ENCODE results near the gene GALM. TPM values are rescaled to one million over a fixed set of nuclear protein-coding genes. Genes with fewer than 3 reads are reported as not detected.
"Not testable (repeated sequence)": the region's sequence is repeated elsewhere in the genome, so short reads cannot be mapped to it uniquely, and the experiment has no call there.

GALM gene
- total RNA-seq, 6 experiments from 2014 or later, result 6.5 to 10.1 (median 9.1) TPM

- DNase-seq, result no peak
- H3K4me3 Mint-ChIP-seq, result no peak overlapping the region
- H3K9me3 Mint-ChIP-seq, result peaks cover 4% of the 10 kb centered on the region; the same call in 1 of the 2 replicates
- H3K27me3 Mint-ChIP-seq (ENCODE audit: insufficient read depth), result peaks cover 6% of the 10 kb centered on the region
- TF ChIP-seq, protein P1, sequence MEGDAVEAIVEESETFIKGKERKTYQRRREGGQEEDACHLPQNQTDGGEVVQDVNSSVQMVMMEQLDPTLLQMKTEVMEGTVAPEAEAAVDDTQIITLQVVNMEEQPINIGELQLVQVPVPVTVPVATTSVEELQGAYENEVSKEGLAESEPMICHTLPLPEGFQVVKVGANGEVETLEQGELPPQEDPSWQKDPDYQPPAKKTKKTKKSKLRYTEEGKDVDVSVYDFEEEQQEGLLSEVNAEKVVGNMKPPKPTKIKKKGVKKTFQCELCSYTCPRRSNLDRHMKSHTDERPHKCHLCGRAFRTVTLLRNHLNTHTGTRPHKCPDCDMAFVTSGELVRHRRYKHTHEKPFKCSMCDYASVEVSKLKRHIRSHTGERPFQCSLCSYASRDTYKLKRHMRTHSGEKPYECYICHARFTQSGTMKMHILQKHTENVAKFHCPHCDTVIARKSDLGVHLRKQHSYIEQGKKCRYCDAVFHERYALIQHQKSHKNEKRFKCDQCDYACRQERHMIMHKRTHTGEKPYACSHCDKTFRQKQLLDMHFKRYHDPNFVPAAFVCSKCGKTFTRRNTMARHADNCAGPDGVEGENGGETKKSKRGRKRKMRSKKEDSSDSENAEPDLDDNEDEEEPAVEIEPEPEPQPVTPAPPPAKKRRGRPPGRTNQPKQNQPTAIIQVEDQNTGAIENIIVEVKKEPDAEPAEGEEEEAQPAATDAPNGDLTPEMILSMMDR (IDR thresholded peaks at IDR 0.05), result no peak
- peaks cover 13% of the 10 kb centered on the region for H3K36me3 Mint-ChIP-seq (ENCODE audit: low read depth)
- H3K4me1 Mint-ChIP-seq (ENCODE audit: low read depth), result peaks cover 9% of the 10 kb centered on the region; the same call in 1 of the 2 replicates
- H3K27ac Mint-ChIP-seq, result no peak overlapping the region
Measured at GRCh38 chr2:38709567-38710194, 43.8 kb downstream of the GALM start.

GRCh38 chr2:38711558-38711957 lies 45.6 kb downstream of the GALM start:
- peaks cover 4% of the 10 kb centered on the region; the same call in 1 of the 2 replicates for H3K9me3 Mint-ChIP-seq
- peaks cover 1% of the 10 kb centered on the region; the same call in 1 of the 2 replicates for H3K27me3 Mint-ChIP-seq (ENCODE audit: insufficient read depth)
- no peak for DNase-seq
- peaks cover 6% of the 10 kb centered on the region for H3K36me3 Mint-ChIP-seq (ENCODE audit: low read depth)
- H3K4me1 Mint-ChIP-seq (ENCODE audit: low read depth), result peaks cover 8% of the 10 kb centered on the region
- H3K27ac Mint-ChIP-seq, result no peak overlapping the region
- H3K4me3 Mint-ChIP-seq, result no peak overlapping the region
- TF ChIP-seq, protein P1 (IDR thresholded peaks at IDR 0.05), result no peak

GRCh38 chr2:38712413-38712812 lies 46.5 kb downstream of the GALM start:
- no peak for DNase-seq
- Mint-ChIP-seq H3K9me3 (peaks cover 4% of the 10 kb centered on the region; the same call in 1 of the 2 replicates), H3K4me3 (no peak overlapping the region), H3K27me3 (ENCODE audit: insufficient read depth) (peaks cover 1% of the 10 kb centered on the region), H3K4me1 (ENCODE audit: low read depth) (peaks cover 10% of the 10 kb centered on the region), H3K27ac (no peak overlapping the region), H3K36me3 (ENCODE audit: low read depth) (peaks cover 6% of the 10 kb centered on the region)
- TF ChIP-seq, protein P1 (IDR thresholded peaks at IDR 0.05), result no peak

DNA sequence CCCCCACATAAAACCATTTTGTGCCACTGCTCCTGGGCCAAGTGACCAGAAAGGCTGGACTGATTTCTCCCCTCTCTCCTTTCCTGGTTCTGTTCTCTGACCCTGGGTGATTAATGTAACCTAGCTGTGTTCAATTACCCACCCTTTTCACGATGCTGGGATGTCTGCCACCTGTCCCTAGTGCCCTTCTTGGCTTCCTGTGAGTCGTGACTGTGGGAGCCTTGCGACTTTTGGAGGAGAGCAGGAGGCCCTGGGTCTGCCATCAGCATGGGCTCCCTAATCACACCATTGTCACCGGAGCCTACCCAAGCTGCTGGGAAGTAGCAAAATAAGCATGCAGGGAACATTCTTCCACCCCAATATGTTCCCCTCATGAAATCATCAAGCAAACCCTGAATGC lies 47.0 kb downstream of the GALM start:
- H3K9me3 Mint-ChIP-seq, result peaks cover 4% of the 10 kb centered on the region; the same call in 1 of the 2 replicates
- H3K4me3 Mint-ChIP-seq, result no peak overlapping the region
- no peak for DNase-seq
- no peak overlapping the region for H3K27ac Mint-ChIP-seq
- H3K4me1 Mint-ChIP-seq (ENCODE audit: low read depth), result peaks cover 10% of the 10 kb centered on the region
- TF ChIP-seq, protein P1 (IDR thresholded peaks at IDR 0.05), result no peak
- H3K27me3 Mint-ChIP-seq (ENCODE audit: insufficient read depth), result peaks cover 1% of the 10 kb centered on the region
- H3K36me3 Mint-ChIP-seq (ENCODE audit: low read depth), result peaks cover 6% of the 10 kb centered on the region

- DNase-seq, result no peak
- Mint-ChIP-seq H3K4me3 (no peak overlapping the region), H3K36me3 (ENCODE audit: low read depth) (peaks cover 6% of the 10 kb centered on the region), H3K9me3 (peaks cover 4% of the 10 kb centered on the region; the same call in 1 of the 2 replicates), H3K27ac (no peak overlapping the region), H3K4me1 (ENCODE audit: low read depth) (peaks cover 10% of the 10 kb centered on the region), H3K27me3 (ENCODE audit: insufficient read depth) (peaks cover 1% of the 10 kb centered on the region)
- TF ChIP-seq, protein P1 (IDR thresholded peaks at IDR 0.05), result no peak
Measured at GRCh38 chr2:38713338-38713737, 47.4 kb downstream of the GALM start.

- H3K27ac Mint-ChIP-seq; H3K4me3 Mint-ChIP-seq; H3K9me3 Mint-ChIP-seq; DNase-seq; H3K27me3 Mint-ChIP-seq (ENCODE audit: insufficient read depth); H3K36me3 Mint-ChIP-seq (ENCODE audit: low read depth): not testable (repeated sequence)
- H3K4me1 Mint-ChIP-seq (ENCODE audit: low read depth), result peaks cover 10% of the 10 kb centered on the region
Measured at GRCh38 chr2:38714941-38715340, 49.0 kb downstream of the GALM start.

All from HFFc6 (cell line).